Urothelium cell line (cell line): Measurements from ENCODE around the gene PLS3.
A peak's percentile ranks its signal among the peaks of the same experiment; 100 is the strongest.

ENCODE experiments used
- DNase-seq: peaks from one replicate; pipeline ENCODE4 v3.0.0; 2011; ENCODE audit warnings: low spot score, mixed read lengths
- FAIRE-seq: peaks from 2 replicates; lab custom pipeline; 2011; peaks lifted over from hg19 to GRCh38; lab: Jason Lieb, UNC

PLS3 gene

DNA sequence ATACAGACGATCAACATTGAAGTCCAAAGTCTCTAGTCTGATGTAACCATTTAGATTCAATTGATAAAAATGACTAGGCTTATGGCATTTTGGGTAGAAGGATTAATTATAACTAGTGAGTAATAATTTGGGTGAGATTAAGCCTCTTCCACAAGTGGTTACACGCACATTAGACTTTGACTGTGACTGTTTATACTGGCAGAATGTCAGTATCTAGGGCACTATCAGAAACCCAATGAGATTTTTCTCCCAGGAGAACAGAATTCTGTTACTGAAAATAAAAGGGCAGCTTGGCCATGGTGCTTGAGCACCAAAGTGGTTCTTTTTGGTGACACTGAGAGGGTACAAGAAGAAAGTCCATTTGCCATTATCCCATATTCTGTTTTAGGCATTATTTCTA lies 3.3 kb downstream of the PLS3 start:
- DNase-seq (no peak), FAIRE-seq (no peak)

DNA sequence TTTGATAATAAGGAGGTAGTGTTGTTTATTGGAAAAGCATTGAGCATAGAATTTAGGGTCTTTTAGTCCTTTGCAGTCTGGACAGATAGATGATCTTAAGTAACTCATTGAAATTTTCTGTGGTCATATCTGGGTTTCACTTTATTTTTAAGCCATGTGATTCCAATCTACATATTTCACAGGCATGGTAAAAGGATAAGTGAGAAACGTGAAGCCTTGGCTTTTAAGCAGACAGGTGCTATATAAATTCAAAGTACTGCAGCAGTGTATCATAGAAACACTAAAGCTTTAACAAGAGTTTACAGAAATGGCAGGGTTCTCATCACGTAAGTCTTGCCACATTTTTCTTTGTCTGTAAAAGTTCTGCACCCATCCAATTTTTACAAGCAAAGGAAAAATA lies 4.9 kb downstream of the PLS3 start:
- FAIRE-seq (no peak), DNase-seq (no peak)

DNA sequence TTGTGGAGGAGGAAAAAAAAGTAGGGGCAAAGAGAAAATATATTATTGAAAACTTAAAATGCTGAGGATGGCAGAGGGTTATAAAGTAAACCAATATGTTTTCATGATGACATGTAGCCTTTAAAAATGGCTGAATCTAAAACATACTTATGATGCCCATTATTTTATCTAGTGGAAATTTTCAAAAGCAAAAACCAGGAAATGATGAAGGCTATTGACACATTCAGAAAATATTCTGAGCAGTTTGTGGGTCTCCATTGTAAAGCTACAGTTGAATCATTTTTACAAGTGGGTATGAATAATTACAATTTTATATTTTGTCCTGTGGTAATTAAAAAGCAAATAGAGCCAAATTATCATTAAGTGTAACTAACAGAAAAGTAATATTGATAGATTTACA lies 10.7 kb downstream of the PLS3 start:
- FAIRE-seq (no peak), DNase-seq (no peak)

DNA sequence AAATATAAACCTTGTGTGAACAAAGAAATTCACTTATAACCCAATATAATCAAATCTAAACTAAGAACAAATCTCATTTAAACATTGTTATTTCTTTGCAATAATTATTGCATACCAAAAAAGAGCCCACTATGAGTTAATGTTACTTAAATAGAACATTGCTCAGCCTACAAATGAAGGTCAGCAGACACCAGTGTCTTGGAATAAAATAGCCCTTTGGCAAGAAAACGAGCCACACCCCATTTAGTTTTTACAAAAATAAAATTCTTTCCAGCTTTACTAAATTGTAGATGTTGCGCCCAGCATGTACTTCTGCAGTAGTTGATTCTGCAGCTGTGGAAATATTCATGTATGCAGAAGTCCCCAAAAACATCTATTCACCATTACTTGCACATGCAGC lies 12.2 kb downstream of the PLS3 start:
- DNase-seq (no peak), FAIRE-seq (no peak)

DNA sequence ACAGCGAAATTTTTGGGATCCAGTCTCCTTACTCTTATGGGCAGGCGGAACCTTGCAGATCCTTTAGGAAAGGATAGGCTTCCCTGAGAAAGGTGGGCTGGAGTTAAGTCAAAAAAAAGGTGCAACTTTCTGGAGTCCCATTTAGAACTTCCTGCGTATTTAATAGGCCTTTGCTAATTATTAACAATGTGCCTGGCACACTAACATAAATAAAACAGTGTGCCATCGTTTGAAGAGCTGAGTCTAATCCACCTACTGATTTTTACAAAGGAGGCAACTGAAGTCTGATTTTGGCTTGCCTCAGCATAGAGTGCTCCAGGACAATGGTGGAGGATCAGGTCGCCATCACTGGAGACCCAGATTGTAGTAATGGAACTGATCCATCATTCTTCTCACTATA lies 15.7 kb downstream of the PLS3 start:
- FAIRE-seq (no peak), DNase-seq (no peak)

DNA sequence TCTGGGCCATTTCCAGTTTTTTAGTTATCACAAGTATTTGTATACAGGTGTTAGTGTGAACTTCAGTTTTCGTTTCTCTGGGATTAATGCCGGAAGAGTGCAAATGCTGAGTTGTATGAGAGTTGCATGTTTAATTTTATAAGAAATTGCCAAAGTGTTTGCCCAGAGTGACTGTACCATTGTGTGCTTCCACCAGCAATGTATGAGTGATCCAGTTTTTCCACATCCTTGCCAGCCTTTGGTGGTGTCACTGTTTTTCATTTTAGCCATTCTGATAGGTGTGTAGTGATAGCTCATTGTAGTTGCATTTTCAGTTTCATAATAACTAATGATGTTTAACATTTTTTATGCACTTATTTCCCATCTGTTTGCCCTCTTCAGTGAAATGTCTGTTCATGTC lies 18.4 kb downstream of the PLS3 start:
- FAIRE-seq (no peak), DNase-seq (no peak)

DNA sequence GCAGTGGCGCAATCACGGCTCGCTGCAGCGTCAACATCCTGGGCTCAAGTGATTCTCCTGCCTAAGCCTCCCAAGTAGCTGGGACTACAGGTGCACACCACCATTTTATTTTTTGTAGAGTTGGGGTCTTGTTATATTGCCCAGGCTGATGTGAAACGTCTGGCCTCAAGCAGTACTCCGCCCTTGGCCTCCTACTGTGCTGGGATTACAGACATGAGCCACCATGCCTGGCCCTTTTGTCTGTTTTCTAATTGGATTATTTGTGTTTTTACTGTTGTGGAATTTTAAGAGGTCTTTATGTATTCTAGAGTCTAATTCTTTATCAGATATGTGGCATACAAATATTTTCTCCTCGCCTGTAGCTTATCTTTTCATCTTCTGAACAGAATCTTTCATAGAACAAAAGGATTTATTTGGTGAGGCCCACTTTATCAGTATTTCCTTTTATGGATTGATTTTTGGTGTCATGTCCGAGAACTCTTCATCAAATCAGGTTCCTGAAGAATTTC lies 18.9 kb downstream of the PLS3 start:
- FAIRE-seq (no peak), DNase-seq (no peak)

DNA sequence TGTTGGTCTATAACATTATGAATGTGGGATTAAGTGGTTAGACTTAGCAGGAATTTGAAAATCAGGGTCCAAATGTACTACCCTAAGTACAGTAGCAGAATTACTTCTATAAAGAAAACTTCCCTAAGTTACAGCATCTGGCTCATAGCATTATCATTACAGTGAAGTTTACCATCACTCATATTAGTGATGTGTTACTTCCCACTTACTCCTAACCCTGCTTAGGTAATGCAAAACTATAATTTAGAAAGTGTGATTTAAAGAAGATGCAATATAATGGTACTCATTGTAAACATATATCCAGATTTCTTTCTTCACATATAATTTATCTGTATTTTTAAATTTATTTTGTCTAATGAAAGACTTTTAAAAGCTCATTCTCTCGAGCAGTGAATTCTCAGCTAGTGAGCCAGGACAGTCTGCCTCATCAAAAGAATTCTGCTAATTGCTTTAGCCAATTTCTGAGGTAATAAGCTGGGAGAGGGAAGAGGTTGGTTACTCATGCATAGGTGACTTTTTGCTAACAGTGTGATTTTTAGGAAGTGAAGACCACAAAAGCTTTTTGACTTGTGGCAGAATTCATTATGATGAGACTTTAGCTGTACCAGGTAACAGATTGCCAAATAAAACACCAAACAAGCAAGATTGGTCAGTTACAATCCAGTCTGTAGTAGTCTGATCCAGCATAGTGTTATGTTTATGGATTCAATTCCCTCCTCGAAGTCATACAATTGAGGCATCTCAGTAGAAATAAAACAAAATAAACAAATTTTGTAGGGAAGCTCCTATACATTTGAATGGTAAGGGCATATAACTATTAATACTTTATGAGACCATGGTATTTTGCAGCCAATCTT lies 21.0 kb downstream of the PLS3 start:
- FAIRE-seq (no peak), DNase-seq (no peak)

DNA sequence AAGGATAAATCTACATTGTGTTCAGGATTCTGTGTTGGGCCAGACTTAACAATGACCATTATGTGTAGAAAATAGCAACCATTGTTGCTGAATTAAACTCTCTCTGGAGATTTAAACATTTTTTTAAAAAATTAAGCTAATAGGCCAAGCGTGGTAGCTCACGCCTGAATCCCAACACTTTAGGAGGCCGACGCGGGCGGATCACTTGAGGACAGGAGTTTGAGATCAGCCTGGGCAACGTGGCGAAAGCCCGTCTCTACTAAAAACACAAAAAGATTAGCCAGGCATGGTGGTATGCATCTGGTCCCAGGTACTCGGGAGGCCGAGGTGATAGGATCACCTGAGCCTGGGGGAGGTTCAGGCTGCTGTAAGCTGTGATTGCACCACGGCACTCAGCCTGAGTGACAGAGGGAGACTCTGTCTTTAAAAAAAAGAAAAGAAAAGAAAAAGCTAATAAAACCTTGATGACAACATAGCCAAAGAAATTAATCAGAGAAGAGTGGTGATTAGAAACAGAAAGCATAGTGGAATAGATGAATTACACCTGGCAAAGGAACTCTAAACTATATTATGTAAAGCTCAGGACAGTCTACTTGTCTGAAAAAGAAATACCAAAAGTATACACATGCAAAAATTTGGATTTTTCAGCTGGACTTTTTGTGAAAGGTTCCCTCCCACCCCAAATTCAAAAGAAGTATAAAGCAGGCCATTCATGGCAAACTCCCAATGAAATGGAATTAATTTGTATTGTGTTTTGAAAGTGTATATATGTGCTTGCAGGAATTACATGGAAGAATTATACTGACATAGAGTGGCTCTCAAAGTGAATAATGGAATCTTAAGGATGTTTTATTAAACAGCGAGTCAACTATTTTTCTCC lies 21.9 kb downstream of the PLS3 start:
- FAIRE-seq (no peak), DNase-seq (no peak)

DNA sequence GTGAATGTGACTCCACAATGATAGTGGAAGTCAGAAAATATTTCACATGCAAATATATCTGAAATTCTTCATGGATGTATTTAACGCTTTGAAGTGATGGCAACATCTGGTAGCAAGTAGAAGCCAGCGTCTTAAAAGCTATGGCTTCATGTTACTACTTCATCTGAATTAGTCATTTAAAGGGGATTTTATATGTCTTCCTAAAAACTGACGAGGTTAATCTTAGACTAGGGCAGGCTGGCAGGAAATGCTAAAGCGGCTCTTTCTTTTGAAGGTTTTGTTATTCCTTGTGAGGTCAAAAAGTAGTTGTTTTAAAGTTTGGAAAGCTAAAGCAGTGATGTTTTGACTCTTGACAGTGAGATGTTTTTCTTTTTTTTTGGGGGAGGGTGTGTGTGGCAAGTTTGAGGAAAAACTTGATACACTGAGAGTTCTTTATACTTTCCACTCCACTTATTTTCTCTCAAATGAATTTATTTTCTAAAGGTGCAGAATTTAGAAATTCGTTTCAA lies 22.6 kb downstream of the PLS3 start:
- no peak for DNase-seq

DNA sequence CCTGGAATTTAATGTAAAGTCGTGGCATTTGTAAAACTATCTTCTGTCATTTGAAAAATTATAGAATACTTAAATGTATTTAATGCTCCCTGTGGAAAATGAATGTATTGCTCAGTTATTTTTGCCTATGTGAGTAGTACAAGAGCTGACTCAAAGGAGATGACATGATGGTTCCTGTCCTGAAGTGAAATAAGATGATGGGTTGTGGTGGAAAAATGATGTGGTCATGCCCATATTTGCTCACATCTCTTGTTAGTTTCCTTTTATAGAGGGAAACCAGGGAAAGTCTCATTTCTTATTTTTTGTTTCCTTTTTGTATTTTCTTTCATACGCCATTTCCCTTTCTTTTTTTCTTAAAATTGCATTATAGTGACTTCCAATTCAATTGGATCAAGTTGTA lies 23.7 kb downstream of the PLS3 start:
- no peak for FAIRE-seq
- no peak for DNase-seq

More for the DNA sequence above, 22.6 kb downstream of the PLS3 start:
- FAIRE-seq: no peak

DNA sequence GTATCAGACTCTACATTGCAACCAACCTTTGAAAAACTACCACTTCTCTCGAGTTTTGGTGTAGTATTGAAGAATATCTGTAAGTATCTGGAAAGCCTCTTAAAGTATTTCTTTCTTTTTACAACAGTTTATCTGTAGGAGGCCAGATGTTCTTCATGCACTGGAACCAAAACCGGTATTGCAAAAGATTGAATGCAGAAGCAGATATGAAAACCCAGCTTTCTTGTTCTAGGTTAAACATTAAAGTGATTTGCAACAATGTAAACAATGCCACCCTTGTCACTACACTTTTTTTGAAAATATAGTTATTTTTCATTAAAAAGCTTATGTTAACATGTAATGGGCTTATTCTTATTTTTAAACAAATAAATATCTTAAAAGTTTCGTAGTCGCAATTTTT lies 27.2 kb downstream of the PLS3 start:
- FAIRE-seq: no peak
- no peak for DNase-seq

DNA sequence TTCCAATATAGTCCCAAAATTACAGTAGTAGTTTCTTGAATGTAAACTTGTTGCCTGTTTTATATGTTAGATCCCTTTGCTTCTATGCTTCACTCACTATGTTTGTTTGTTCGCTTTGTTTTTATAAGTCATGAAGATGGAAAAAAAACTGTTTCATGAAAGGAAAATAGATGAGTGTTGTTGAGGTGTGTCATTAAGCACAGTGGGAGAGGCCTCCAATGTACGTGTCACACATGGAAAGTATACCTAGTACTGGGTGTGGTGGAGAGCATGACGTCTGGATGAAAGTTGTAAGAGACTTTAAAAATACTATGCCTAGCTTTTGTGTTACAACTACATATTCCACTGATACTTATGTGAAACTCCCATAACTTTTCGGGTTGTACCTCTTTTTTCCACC lies 28.4 kb downstream of the PLS3 start:
- FAIRE-seq: no peak
- no peak for DNase-seq

DNA sequence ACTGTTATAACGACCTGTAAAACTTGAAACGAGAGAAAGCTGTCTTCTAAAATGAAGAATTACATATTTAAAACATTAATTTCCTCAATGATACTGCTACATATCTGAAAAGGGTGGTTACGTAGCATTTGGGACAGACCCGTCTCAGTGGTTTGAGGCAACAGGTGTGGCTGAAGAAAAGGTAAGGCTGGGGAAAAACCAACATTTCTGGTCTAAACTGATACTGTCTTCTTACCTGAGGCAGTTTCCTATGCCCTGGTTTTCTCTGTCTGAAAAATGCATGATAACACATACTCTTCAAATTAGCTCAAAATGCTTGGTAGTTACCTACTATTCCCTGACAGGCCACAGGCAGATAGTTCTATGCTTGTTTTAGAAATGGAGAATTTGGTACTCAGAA lies 30.4 kb downstream of the PLS3 start:
- DNase-seq (no peak), FAIRE-seq (no peak)

DNA sequence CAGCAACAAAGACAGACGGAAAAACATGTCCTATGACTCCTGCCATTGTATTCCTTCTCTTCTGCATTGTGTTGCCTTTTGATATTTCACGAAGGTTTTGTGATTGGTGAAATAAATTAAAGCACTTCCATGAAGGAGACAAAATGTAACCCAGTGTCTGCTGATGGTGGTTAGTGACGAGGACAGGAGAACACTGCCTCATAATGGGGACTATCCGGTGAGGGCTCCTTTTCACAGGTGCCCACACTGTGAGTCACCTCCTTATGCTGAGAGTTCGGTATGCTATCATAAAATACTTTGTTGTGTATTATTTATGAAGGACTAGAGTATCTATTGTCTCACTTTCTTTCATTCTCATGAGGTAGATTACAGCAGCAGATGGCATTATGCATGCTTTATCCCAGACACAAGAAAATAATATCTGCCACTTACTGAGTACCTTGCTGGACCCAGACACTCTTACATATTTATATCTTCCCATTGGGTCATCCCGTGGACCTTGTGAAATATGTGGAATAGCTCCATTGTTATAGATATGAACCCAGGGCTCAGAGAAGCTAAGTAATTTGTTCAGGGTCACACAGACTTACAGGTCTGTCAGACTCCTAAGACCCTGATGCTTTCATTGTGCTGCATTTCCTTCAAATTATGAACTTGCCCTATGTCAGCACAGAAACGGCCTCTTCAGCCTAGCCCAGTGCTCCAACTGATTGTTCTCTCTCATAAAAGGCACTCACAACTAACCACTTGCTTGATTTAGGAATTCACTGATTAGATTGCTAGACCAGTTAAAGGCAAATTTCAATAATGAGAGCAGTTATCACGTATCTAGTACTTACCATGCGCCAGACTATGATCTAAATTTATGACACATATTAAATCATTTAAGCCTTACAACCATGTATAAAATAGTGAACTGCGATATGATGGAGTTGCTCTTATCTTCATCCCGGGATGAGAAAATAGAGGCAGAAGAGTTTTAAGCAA lies 31.2 kb downstream of the PLS3 start:
- DNase-seq (peak; percentile 1), FAIRE-seq (no peak)

DNA sequence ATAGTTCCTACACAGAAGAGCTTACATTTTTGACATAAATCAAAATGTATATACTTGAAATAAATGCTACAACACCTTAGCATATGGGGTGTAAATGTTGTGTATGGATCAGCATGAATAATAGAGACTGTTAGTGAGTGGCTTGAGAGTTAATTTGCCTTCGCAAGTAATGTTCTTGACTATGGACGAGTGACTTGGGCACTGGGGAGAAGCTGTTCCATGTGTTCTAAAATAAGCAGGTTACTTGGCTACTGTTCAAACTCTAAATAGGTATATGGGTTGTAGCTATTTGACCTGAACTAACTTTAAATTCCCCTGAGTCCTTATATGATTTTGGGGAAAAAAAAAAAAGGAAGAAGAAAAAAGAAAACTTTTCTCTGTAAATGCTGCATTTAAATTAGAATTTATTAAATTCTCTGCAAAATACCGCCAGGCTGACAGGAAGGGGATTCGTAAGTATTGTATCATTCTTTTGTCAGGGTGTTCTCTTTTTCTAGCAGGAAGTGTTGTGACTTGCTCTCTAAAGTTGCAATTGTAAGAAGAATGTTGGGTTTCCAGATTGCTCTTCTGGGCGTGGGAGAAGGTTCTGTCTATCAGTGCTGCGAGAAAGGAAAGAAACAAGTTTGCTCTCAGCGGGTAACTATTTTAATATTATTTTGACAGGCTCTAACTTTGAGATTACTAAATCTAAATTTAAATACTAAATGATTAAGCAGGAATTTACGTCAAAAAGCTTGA lies 32.2 kb downstream of the PLS3 start:
- no peak for FAIRE-seq
- DNase-seq: no peak

DNA sequence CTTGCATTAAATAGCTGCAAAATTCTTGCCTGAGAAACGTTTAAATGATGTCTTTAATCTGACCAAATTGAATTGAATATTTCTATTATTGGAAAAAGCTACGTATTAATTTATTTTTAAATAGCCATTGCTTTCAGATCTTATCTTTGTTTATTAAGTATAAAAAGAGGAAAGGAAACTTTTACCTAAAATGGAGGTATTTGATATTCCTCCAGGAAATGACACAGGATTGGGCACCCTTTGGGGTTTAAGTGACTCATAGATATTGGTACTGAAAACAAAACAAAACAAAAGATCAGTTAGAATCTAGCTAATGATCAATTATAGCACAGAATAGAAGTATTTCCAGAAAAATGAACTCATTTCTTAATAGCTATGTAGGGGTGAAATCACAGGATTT lies 34.1 kb downstream of the PLS3 start:
- FAIRE-seq (no peak), DNase-seq (no peak)

DNA sequence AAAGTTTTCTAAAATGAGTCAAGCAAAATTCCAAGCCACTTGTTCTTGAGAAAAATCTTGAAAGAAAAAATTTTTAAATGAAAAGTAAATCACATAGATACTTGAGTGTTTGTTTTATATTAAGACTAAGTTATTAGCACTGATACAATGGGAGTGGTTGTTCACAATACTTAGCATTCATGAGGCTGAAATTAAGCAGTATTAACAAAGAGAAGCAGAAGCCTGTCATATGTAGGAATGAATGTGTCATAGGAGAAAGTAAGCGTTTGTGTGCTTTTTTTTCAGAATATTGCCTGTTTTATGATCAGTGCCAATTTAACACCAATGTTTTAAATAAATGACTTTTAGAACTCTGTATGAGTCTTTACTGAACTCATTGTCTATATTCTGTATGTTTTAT lies 37.6 kb downstream of the PLS3 start:
- FAIRE-seq: no peak
- no peak for DNase-seq

DNA sequence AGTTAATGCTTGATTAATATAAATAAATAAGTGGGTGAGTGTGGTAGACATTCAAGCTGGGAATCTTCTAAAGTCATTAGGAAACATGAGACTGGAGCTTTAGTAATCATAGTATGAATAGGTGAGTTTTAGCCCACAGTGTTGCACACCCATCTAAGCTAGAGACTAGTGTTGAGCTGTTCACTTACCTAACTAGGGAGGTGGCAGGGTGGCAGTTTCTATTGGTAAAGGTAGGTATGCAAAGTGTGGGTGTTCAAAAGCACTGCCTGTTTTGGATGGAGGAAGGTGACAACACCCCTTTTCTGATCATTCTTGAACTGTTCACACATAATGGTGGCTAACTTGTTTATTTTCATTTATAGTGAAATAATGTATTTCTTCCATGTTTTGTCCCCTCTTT lies 41.3 kb downstream of the PLS3 start:
- no peak for FAIRE-seq
- no peak for DNase-seq
